Measurements from ENCODE around the gene ATRNL1. TPM values are rescaled to one million over a fixed set of nuclear protein-coding genes. Genes with fewer than 3 reads are reported as not detected.

The ATRNL1 gene
- total RNA-seq, 1 donor from 2014 or later = 15.5 TPM

DNA sequence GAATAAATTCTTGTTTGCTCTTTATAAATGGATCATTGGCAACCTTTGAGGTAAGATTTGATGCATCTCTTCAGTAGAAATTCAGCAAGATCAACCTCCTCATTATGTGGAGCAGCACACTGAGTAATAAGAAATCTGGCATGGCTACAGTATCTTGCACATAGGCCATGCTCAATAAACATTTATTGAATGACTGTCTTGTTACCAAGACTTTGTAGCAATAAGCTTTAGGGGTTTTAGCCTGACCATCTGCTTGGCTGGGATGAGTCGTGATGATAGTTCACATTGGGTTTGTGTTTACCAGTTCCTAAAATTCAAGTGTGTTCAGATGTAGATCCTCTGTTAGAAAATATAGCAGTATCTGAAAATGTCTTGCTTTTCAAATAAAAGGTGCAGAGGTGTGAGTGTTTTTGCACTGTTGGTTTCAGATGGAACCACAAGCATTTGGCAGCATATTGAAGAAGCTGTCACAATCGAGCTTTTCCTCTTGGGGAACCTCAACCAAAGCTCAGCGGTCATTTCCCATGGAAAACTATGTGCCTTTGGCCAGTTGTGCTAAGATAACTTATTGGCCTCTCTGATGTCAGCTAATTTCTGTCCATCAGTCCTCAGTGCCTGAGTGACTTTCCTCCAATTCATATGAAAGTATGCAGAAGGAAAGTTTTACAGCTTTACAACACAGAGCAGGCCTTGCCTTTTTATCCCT lies 737.3 kb downstream of the ATRNL1 start:
- no peaks in the 10 kb centered on the region for H3K9me3 ChIP-seq
- intact Hi-C loops (cut with DNase I) = no loop called here

DNA sequence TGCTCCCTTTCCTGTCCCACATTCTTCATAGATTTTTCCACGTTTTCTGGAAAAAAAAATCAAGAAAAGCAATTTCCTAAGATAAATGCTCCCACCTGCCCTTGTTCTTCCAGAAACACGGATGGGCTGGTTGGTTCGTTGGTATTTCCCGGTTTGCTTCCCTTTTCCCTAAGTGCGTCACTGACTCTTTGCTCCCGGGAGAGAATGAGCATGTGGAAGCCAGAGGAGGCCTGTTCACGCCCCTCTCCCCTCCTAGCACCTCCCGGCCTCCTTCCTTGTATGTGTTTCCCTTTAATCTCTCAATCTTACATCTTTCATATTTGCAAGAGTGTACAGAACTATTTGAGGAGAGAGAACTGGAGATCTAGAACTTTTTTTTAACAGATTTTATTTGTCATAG lies 737.9 kb downstream of the ATRNL1 start:
- DNase-seq (ENCODE audit: extremely low spot score in 2 of 2) = no peak
- no peak overlapping the region for H3K4me3 ChIP-seq
- no peak overlapping the region for H3K27ac ChIP-seq
- no peaks in the 10 kb centered on the region for H3K9me3 ChIP-seq
- no peaks in the 10 kb centered on the region for H3K4me1 ChIP-seq
- intact Hi-C loops (cut with DNase I) = no loop called here
- no peaks in the 10 kb centered on the region for H3K36me3 ChIP-seq
- no peaks in the 10 kb centered on the region for H3K27me3 ChIP-seq
- TF ChIP-seq POLR2AphosphoS5 (IDR thresholded peaks at IDR 0.05; ENCODE audit: insufficient read depth in 1 of 2, low read depth in 1 of 2) (no peak), POLR2A (IDR thresholded peaks at IDR 0.05) (no peak)
- TF ChIP-seq, protein P1, sequence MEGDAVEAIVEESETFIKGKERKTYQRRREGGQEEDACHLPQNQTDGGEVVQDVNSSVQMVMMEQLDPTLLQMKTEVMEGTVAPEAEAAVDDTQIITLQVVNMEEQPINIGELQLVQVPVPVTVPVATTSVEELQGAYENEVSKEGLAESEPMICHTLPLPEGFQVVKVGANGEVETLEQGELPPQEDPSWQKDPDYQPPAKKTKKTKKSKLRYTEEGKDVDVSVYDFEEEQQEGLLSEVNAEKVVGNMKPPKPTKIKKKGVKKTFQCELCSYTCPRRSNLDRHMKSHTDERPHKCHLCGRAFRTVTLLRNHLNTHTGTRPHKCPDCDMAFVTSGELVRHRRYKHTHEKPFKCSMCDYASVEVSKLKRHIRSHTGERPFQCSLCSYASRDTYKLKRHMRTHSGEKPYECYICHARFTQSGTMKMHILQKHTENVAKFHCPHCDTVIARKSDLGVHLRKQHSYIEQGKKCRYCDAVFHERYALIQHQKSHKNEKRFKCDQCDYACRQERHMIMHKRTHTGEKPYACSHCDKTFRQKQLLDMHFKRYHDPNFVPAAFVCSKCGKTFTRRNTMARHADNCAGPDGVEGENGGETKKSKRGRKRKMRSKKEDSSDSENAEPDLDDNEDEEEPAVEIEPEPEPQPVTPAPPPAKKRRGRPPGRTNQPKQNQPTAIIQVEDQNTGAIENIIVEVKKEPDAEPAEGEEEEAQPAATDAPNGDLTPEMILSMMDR (IDR thresholded peaks at IDR 0.05) = no peak

More for the DNA sequence above, 737.3 kb downstream of the ATRNL1 start:
- no peak for DNase-seq (ENCODE audit: extremely low spot score in 2 of 2)
- Histone ChIP-seq H3K27ac (no peak overlapping the region), H3K4me3 (no peak overlapping the region), H3K36me3 (no peaks in the 10 kb centered on the region), H3K27me3 (no peaks in the 10 kb centered on the region), H3K4me1 (no peaks in the 10 kb centered on the region)
- no peak for TF ChIP-seq POLR2AphosphoS5 (IDR thresholded peaks at IDR 0.05; ENCODE audit: insufficient read depth in 1 of 2, low read depth in 1 of 2)
- no peak for TF ChIP-seq POLR2A (IDR thresholded peaks at IDR 0.05)
- TF ChIP-seq, protein P1 (IDR thresholded peaks at IDR 0.05) = no peak

DNA sequence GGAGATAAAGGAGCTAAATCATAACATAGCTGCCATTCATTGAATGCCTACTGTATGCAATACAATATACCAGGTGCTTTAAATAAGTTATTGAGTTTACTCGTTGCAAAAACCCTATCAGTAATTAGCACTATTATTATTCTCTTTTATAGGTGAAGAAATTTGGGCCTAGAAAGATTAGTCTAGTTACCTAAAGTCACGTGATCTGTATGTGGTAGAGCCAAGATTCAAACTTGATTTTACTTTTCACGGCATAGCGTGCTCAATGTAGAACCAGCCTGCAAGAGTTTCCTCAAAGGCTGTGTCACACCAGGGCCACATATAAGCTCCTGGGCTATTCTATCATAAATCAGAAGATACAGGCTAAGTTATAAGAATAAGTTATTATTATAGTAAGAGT lies 740.0 kb downstream of the ATRNL1 start:
- intact Hi-C loops (cut with DNase I) = no loop called here

DNA sequence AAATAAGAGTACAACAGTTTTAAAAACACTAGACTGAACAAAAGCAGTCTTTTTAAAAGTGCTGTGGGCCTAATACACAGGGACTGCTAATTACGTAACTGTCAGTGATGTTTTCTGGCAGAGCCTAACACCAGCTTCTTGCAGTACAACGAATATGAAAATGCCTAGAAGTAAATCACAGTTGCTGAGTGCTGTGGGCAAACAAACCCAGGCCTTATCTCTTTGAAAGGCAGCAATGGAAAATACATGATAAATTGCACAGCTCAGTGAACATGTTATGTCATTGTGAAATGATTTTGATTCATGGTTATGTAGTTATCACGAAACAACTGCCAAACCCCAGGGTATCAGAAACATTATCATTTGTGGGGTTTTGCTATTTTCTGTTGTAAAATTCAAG lies 751.4 kb downstream of the ATRNL1 start:
- Histone ChIP-seq H3K4me3 (no peak overlapping the region), H3K27me3 (no peaks in the 10 kb centered on the region), H3K9me3 (no peaks in the 10 kb centered on the region), H3K4me1 (no peaks in the 10 kb centered on the region), H3K36me3 (no peaks in the 10 kb centered on the region), H3K27ac (no peak overlapping the region)
- TF ChIP-seq POLR2A (IDR thresholded peaks at IDR 0.05) = no peak
- TF ChIP-seq, protein P1 (IDR thresholded peaks at IDR 0.05) = no peak
- no peak for TF ChIP-seq POLR2AphosphoS5 (IDR thresholded peaks at IDR 0.05; ENCODE audit: insufficient read depth in 1 of 2, low read depth in 1 of 2)
- intact Hi-C loops (cut with DNase I) = no loop called here
- DNase-seq (ENCODE audit: extremely low spot score in 2 of 2) = no peak

More for the DNA sequence above, 740.0 kb downstream of the ATRNL1 start:
- Histone ChIP-seq H3K27me3 (no peaks in the 10 kb centered on the region), H3K4me3 (no peak overlapping the region), H3K36me3 (no peaks in the 10 kb centered on the region), H3K9me3 (no peaks in the 10 kb centered on the region), H3K27ac (no peak overlapping the region), H3K4me1 (no peaks in the 10 kb centered on the region)
- TF ChIP-seq POLR2A (IDR thresholded peaks at IDR 0.05) (no peak), POLR2AphosphoS5 (IDR thresholded peaks at IDR 0.05; ENCODE audit: insufficient read depth in 1 of 2, low read depth in 1 of 2) (no peak)
- TF ChIP-seq, protein P1 (IDR thresholded peaks at IDR 0.05) = no peak
- no peak for DNase-seq (ENCODE audit: extremely low spot score in 2 of 2)

DNA sequence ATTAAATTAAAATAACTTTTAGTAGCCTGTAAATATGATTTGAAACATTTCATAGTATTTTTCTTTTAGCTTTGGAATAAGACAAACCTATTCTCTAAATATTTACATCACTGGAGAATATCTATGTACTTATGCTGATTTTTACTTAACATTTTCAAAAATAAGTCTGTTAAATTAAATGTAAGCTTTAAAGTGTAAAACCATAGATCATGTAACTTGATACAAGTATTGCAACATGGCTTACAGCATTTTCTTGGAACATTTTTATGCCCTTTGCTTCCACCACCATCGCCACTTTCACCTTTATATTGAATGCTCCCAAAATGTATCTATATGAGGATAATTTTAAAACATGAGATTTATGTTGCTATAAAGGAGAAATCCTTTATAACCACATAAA lies 752.8 kb downstream of the ATRNL1 start:
- Histone ChIP-seq H3K4me1 (no peaks in the 10 kb centered on the region), H3K4me3 (no peak overlapping the region), H3K27ac (no peak overlapping the region), H3K27me3 (no peaks in the 10 kb centered on the region), H3K36me3 (no peaks in the 10 kb centered on the region), H3K9me3 (no peaks in the 10 kb centered on the region)
- no peak for DNase-seq (ENCODE audit: extremely low spot score in 2 of 2)
- TF ChIP-seq POLR2A (IDR thresholded peaks at IDR 0.05) (no peak), POLR2AphosphoS5 (IDR thresholded peaks at IDR 0.05; ENCODE audit: insufficient read depth in 1 of 2, low read depth in 1 of 2) (no peak)
- TF ChIP-seq, protein P1 (IDR thresholded peaks at IDR 0.05) = no peak
- intact Hi-C loops (cut with DNase I) = no loop called here
